Activated naive CD8-positive, alpha-beta T cell treated with anti-CD3 and anti-CD28 coated beads, Interleukin-2, amount 50 U/mL, for 16 hours (primary cell): ENCODE measurements around the gene LIME1.
"Not testable (repeated sequence)": the region's sequence is repeated elsewhere in the genome, so short reads cannot be mapped to it uniquely, and the experiment has no call there.

Source experiments
- DNase-seq: peaks from one replicate; pipeline ENCODE4 v3.0.0-alpha.2; 2020; ENCODE audit warnings: low read depth, low spot score

Gene LIME1

DNA sequence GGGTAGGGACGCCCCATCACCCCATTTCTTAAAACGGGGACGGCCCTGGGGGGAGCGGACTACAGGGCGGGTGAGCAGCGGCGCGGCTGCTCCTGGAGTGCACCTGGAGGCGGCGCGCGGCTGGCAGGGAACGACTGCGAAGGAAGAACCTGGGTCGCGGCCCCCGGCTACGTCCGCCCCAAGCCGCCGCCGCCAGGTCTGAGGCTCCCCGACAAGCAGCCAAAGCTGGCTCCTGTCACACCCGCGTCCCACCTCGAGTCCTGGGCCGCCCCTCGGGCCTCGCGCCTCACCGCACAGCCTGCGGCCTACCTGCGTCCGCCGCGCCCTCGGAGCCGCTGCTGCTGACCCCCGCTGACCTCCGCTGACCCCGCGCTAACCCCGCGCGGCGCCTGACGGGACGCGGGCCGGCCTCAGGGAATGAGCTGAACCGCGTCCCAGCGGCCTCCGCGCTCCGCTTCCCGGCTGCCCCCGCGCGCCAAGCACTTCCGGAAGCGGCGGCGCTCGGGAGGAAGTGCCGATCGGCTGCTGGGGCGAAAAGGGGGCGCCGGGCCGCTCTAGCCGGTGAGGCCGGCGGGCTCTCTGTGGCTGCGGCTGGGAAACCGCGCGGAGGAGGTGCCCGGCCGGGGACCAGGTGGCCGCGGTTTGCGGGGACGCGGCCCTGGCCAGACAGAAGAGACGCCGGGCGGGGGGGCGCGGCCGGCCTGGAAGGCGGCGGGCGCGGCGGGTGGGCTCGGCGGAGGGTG lies 28.7 kb upstream of the LIME1 start, which contains the start of the genes ARFRP1 and ZGPAT:
TSS of gene ARFRP1 (minus strand) at position 419 of the 743 bp plus-strand sequence. CDS start 885 bp downstream, outside the sequence.
TSS of gene ZGPAT (plus strand) at position 482 of the 743 bp plus-strand sequence. CDS start 542 bp downstream, outside the sequence.
- DNase-seq: peak; percentile 70

DNA sequence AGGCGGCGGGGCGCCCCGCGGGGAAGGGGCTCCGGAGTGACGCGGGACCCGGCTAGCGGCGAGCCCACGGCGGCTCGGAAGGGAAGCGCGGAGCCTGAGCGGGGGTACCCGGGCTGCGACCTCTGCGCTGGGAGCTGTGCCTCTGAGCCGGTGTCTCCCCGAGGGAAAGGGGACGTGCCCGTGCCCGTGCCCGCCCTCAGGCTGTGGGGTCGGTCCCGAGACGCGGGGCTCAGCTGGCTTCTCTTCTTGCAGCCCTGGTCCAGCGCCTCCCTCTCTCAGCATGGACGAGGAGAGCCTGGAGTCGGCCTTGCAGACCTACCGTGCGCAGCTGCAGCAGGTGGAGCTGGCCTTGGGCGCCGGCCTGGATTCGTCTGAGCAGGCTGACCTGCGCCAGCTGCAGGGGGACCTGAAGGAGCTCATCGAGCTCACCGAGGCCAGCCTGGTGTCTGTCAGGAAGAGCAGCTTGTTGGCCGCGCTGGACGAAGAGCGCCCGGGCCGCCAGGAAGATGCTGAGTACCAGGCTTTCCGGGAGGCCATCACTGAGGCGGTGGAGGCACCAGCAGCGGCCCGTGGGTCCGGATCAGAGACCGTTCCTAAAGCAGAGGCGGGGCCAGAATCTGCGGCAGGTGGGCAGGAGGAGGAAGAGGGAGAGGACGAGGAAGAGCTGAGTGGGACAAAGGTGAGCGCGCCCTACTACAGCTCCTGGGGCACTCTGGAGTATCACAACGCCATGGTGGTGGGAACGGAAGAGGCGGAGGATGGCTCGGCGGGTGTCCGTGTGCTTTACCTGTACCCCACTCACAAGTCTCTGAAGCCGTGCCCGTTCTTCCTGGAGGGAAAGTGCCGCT lies 27.9 kb upstream of the LIME1 start:
- DNase-seq: no peak

GRCh38 chr20:63709149-63709527 lies 27.3 kb upstream of the LIME1 start:
- no peak for DNase-seq

- no peak for DNase-seq
Observed at GRCh38 chr20:63711085-63711645, 25.3 kb upstream of the LIME1 start.

- DNase-seq: no peak
Observed at GRCh38 chr20:63712191-63712590, 24.3 kb upstream of the LIME1 start.

DNA sequence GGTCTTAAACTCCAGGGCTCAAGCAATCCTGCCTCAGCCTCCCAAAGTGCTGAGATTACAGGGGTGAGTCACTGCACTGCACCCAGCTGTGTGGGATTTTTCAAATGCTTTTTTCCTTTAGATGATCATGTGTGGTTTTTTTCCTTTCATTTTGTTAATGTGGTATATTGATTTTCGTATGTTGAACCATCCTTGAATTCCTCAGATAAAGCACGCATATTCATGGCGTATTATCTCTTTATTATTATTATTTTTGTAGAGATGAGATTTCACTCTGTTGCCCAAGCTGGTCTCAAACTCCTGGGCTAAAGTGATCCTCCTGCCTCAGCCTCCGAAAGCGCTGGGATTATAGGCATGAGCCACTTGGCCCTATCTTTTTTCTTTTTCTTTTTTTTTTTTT lies 21.6 kb upstream of the LIME1 start:
- DNase-seq: no peak

GRCh38 chr20:63718996-63719395 lies 17.5 kb upstream of the LIME1 start:
- DNase-seq: no peak

DNA sequence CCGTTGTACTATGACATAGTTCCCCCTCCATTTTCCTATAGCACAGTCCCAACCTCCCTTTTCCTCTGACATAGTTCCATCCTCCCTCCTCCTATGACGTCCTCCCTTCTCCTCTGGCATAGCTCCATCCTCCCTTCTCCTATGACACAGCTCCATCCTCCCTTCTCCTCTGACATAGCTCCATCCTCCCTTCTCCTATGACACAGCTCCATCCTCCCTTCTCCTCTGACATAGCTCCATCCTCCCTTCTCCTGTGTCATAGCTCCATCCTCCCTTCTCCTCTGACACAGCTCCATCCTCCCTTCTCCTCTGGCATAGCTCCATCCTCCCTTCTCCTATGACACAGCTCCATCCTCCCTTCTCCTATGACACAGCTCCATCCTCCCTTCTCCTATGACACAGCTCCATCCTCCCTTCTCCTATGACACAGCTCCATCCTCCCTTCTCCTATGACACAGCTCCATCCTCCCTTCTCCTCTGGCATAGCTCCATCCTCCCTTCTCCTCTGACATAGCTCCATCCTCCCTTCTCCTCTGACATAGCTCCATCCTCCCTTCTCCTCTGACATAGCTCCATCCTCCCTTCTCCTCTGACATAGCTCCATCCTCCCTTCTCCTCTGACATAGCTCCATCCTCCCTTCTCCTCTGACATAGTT lies 13.4 kb upstream of the LIME1 start:
- not testable (repeated sequence) for DNase-seq

DNA sequence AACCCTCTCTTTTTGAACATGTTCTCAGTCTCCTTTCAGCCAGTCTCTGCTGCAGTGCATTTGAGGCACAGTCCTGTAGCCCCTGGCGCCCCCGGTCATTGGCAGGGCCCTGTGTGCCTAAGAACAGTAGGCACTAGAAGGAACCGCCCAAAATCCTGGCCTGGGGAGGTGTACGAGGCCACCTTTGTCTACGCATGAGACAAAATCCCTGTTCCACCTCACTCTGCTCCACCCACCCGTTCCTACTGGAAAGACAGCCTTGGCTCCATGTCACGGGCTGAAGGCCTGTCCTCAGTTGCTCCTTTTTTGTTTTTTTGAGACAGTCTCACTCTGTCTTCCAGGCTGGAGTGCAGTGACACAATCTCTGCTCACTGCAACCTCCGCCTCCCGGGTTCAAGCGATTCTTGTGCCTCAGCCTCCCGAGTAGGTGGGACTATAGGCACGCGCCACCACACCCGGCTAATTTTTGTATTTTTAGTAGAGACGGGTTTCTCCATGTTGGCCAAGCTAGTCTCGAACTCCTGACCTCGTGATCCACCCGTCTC lies 6.2 kb upstream of the LIME1 start:
- not testable (repeated sequence) for DNase-seq

GRCh38 chr20:63731410-63731809 lies 5.1 kb upstream of the LIME1 start:
- DNase-seq: no peak

- no peak for DNase-seq
Observed at GRCh38 chr20:63732118-63733095, 4.1 kb upstream of the LIME1 start.

DNA sequence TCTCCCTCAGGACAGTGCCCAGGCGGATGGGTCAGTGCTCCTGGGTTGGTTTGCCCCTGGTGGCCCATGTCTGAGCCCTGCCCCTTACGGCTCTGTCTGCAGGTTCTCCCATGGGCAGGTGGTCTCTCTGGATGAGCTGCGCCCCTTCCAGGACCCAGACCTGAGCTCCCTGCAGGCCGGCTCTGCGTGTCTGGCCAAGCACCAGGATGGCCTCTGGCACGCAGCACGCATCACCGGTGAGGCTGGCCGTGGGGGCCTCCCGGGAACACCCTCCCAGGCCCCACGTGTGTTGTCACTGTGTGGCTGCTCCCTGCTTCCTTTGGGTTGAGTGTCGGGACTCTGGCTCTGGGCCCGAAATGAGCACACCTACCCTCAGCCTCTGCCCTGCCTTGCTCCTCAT lies 3.3 kb upstream of the LIME1 start:
- no peak for DNase-seq

DNA sequence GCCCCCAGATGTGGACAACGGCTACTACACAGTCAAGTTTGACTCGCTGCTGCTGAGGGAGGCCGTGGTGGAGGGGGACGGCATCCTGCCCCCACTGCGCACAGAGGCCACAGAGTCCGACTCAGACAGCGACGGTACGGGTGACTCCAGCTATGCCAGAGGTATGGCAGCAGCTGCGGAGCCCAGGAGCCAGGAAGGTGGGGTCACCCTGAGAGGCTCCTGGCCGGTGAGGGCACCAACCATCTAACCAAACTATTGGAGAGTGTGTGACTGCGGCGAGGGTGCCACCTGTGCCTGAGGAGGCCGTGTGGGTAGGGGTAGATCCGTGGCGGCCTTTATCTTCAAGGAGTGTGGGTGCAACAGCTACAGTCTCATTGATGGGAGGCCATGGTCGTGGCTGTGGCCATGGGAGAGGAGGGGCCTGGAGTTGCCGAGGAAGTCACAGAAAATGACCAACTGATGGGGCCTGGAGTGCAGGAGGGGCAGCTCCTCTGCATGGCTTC lies 2.8 kb upstream of the LIME1 start:
- DNase-seq: no peak

DNA sequence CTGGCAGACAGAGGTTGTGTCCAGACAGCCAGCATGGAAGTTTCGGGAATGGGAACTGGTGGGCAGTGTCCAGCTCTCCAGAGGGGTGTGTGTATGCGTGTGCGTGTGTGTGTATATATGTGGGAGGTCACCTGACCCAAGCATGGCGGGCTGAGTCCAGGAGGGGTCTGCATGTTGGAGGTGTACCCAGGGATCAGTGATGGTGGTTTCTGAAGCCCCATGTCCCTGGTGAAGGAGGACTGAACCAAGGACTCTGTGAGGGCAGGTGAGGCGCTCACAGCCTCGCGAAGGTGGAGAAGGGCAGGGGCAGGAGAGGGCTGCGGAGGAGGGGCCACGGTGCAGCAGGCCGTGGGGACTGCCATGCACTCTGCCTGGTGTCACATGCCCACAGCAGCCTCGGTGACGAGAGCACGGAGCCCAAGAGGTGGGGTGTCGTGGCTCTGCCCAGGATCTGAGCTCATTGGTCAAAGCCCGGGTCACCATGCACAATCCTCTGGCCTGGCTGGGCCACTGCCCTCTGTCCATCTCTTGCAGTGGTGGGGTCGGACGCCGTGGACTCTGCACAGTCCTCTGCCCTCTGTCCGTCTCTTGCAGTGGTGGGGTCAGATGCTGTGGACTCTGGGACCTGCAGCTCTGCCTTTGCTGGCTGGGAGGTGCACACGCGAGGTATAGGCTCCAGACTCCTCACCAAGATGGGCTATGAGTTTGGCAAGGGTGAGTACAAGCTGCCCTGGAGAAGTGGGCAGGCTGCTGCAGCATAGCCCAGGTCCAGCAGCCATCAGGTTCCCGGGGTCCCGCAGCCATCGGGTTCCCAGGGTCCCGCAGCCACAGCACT lies 2.1 kb upstream of the LIME1 start:
- no peak for DNase-seq

GRCh38 chr20:63734946-63735858 lies 1.3 kb upstream of the LIME1 start:
- DNase-seq: no peak

GRCh38 chr20:63736893-63737694 lies 630 bp downstream of the LIME1 start:
- no peak for DNase-seq

- DNase-seq: no peak
Observed at GRCh38 chr20:63737695-63737944, 1.2 kb downstream of the LIME1 start.
